Mesodermal cell (in vitro differentiated cells): ENCODE measurements around the gene H2BK1.

Experiments
- H3K27ac ChIP-seq: 2 replicates; pipeline ENCODE4 v1.7.0; 2013; ENCODE audit warnings: mild to moderate bottlenecking, low read depth, low read length, moderate library complexity; ENCODE audit not compliant: severe bottlenecking
- H3K36me3 ChIP-seq: 2 replicates; pipeline ENCODE4 v1.7.1; 2013; ENCODE audit warnings: mild to moderate bottlenecking, low read length, moderate library complexity; ENCODE audit not compliant: control insufficient read depth, insufficient read depth
- H3K4me1 ChIP-seq: one replicate; pipeline ENCODE4 v1.7.1; 2013; ENCODE audit warnings: mild to moderate bottlenecking, low read length; ENCODE audit not compliant: insufficient read depth, control insufficient read depth, poor library complexity, severe bottlenecking
- H3K4me3 ChIP-seq: 2 replicates; pipeline ENCODE4 v1.7.0; 2013; ENCODE audit warnings: low read length, control low read depth, mild to moderate bottlenecking; ENCODE audit not compliant: insufficient read depth, poor library complexity, severe bottlenecking; ENCODE audit errors: extremely low read depth
- H3K9me3 ChIP-seq: 2 replicates; pipeline ENCODE4 v1.7.1; 2013; ENCODE audit warnings: mild to moderate bottlenecking, low read length, moderate library complexity; ENCODE audit not compliant: control insufficient read depth
- WGBS, 2 experiments: methylation state at CpG; one replicate each; pipeline ENCODE4 v1.1.5; 2013; ENCODE audit warnings: missing lambda C conversion rate in 2 of 2; ENCODE audit not compliant: insufficient coverage in 2 of 2; 5-methylcytosine and 5-hydroxymethylcytosine counted together

Gene H2BK1

GRCh38 chr7:151186640-151187408 lies 23.5 kb downstream of the H2BK1 start, which contains the start of gene ASB10:
TSS of gene ASB10 (minus strand) at chr7:151187250. CDS start at chr7:151187130, 120 bp downstream.
- H3K4me3 ChIP-seq: no peak within 1 kb of the TSS
- H3K27ac ChIP-seq: no peak within 1 kb of the TSS
- no peaks in the 10 kb centered on the region for H3K36me3 ChIP-seq
- H3K9me3 ChIP-seq: no peaks in the 10 kb centered on the region
- no peaks in the 10 kb centered on the region for H3K4me1 ChIP-seq
- 94 to 97% methylated on average over 16 to 20 of the region's 22 CpGs for WGBS, 2 experiments

DNA sequence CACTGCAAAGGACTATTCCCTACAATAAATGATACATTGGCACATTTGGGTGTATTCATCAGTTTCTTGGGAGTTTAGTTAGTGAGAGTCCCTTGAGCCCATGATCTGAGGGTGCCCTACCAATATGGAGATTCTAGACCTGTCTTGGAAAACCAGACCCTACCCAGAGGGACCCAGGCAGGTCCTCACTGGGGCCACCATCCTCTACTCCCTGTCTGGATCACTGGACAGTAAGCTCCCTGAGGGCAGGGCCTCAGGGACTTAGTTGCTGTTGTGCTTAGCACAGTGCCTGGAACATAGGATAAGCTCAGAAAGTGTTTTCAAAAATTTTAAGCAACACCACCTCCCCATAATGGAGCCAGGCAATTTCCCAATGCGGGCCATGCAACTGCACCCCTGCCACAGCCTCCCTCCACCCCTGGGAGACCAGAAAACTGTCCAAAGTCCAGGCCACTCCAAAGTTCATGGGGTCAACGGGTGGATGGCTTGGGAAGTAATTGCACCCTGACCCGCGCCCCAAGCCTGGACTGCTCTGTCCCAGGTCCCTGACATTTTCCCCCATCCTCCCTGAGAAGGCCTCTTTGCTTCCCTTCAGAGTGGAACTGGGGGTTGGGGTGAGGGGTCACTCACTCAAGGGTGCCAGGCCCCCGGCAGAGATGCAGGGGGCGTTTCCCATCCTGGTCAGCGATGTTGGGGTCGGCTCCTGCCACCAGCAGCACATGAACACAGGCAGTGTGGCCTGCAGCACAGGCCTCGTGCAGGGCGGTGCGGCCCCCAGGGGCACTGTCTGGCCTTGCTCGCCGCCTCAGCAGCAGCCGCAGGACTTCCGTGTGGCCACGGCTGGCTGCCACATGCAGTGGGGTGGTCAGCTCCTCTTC lies 24.3 kb downstream of the H2BK1 start:
- no peaks in the 10 kb centered on the region for H3K36me3 ChIP-seq
- no peaks in the 10 kb centered on the region for H3K4me1 ChIP-seq
- no peak overlapping the region for H3K27ac ChIP-seq
- H3K4me3 ChIP-seq: no peak overlapping the region
- WGBS, 2 experiments: 89 to 94% methylated on average over 3 to 13 of the region's 16 CpGs
- H3K9me3 ChIP-seq: no peaks in the 10 kb centered on the region

- H3K4me1 ChIP-seq: no peaks in the 10 kb centered on the region
- no peaks in the 10 kb centered on the region for H3K9me3 ChIP-seq
- no peak overlapping the region for H3K27ac ChIP-seq
- WGBS, 2 experiments: 89 to 92% methylated on average over 19 to 21 of the region's 22 CpGs
- H3K36me3 ChIP-seq: no peaks in the 10 kb centered on the region
- H3K4me3 ChIP-seq: no peak overlapping the region
Measured at GRCh38 chr7:151181011-151181431, 29.3 kb downstream of the H2BK1 start.

GRCh38 chr7:151179946-151180345 lies 30.3 kb downstream of the H2BK1 start:
- WGBS, 2 experiments: 89% methylated on average over 3 of the region's 4 CpGs; no CpG with 5 or more reads in 1 of the 2 experiments
- H3K27ac ChIP-seq: no peak overlapping the region
- H3K36me3 ChIP-seq: no peaks in the 10 kb centered on the region

GRCh38 chr7:151179287-151179860 lies 30.9 kb downstream of the H2BK1 start:
- 71 to 92% methylated on average over 3 to 5 of the region's 8 CpGs for WGBS, 2 experiments
- Histone ChIP-seq H3K27ac (no peak overlapping the region), H3K4me1 (no peaks in the 10 kb centered on the region), H3K4me3 (no peak overlapping the region), H3K36me3 (no peaks in the 10 kb centered on the region), H3K9me3 (no peaks in the 10 kb centered on the region)

More at GRCh38 chr7:151179946-151180345, 30.3 kb downstream of the H2BK1 start:
- H3K4me1 ChIP-seq: no peaks in the 10 kb centered on the region
- no peaks in the 10 kb centered on the region for H3K9me3 ChIP-seq
- no peak overlapping the region for H3K4me3 ChIP-seq

- Histone ChIP-seq H3K36me3 (no peaks in the 10 kb centered on the region), H3K4me3 (no peak overlapping the region), H3K4me1 (no peaks in the 10 kb centered on the region), H3K9me3 (peaks cover 2% of the 10 kb centered on the region), H3K27ac (no peak overlapping the region)
- 80 to 94% methylated on average over 2 of the region's 2 CpGs for WGBS, 2 experiments
Measured at GRCh38 chr7:151178831-151179230, 31.5 kb downstream of the H2BK1 start.

DNA sequence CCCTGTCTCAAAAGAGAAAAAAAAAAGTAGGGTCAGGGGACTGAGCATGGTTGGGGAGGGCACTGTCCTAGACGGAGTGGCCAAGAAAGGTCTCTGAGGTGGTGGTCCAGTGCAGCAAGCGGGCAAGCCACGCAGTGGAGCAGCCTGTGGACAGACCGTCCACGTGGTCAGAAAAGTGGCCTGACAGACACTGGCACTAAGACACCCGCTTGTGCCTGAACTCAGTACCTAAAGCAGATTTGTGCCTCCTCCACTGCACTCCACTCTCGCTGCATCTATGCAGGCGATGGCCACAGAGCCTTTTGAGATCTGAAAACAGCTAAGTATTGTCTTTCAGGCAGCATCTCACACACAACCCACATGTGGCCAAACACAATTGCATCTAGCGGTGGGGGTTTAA lies 32.1 kb downstream of the H2BK1 start:
- H3K27ac ChIP-seq: no peak overlapping the region
- H3K36me3 ChIP-seq: no peaks in the 10 kb centered on the region
- H3K9me3 ChIP-seq: peaks cover 6% of the 10 kb centered on the region
- 90 to 95% methylated on average over 9 of the region's 9 CpGs for WGBS, 2 experiments
- no peak overlapping the region for H3K4me3 ChIP-seq
- H3K4me1 ChIP-seq: no peaks in the 10 kb centered on the region

DNA sequence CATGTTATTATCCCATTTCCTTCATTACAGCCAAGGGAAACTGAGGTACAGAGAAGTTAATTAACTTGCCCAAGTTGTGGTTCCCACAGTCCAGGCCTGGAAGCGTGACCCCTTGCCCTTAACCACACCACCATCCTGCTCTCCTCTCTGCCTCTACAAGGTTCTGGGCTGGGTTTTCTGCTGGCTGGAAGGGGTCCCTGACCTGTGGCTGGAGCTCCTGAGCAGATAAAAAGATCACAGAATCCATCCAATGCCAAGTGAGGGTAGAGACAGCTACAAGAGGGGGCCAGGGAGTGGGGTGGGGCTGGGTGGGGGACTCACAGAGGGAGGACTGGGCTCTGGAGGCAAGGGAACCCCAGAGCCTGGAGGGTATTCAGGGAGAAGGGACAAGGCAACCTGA lies 33.0 kb downstream of the H2BK1 start:
- 100% methylated on average over 1 of the region's 1 CpG; no CpG with 5 or more reads in 1 of the 2 experiments for WGBS, 2 experiments

GRCh38 chr7:151176401-151176800 lies 33.9 kb downstream of the H2BK1 start:
- Histone ChIP-seq H3K27ac (no peak overlapping the region), H3K36me3 (no peaks in the 10 kb centered on the region), H3K4me3 (no peak overlapping the region), H3K9me3 (peaks cover 11% of the 10 kb centered on the region), H3K4me1 (no peaks in the 10 kb centered on the region)
- 94 to 96% methylated on average over 8 to 9 of the region's 9 CpGs for WGBS, 2 experiments

More for the DNA sequence above, 33.0 kb downstream of the H2BK1 start:
- Histone ChIP-seq H3K36me3 (no peaks in the 10 kb centered on the region), H3K4me1 (no peaks in the 10 kb centered on the region), H3K9me3 (peaks cover 11% of the 10 kb centered on the region), H3K4me3 (no peak overlapping the region), H3K27ac (no peak overlapping the region)

DNA sequence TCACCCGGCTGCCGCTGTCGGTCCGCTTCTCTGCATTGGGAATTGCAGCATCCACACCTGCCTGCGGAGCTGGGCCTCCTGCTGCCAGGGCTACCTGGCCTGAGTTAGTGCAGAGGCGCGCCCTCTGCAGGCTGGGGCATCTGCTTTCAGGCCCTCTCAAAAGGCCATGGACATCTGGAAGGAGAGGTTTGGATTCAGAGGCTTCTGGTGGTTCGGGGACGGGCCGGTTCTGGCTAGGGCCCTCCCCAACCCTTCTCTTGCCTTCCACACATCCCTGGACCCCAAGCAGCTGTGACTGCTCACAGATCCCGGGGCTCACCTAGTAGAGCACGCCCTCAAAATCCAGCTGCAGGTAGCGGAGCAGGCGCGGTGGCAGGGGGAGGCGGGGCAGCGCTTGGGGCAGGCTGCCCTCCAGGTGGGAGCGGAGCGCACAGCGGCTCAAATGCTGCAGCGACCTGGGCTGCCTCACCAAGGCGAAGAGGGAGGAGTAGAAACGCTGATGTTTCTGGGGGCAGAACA lies 34.4 kb downstream of the H2BK1 start:
- Histone ChIP-seq H3K9me3 (peaks cover 11% of the 10 kb centered on the region), H3K36me3 (no peaks in the 10 kb centered on the region), H3K27ac (no peak overlapping the region), H3K4me3 (no peak overlapping the region), H3K4me1 (no peaks in the 10 kb centered on the region)
- 82 to 91% methylated on average over 20 to 23 of the region's 23 CpGs for WGBS, 2 experiments
